ENCODE results near the gene PKHD1.

PKHD1 gene

GRCh38 chr6:51675020-51675921 is 412.1 kb downstream of the PKHD1 start:
- DNase-seq = peak; percentile 46

GRCh38 chr6:51663525-51663924 is 423.9 kb downstream of the PKHD1 start:
- no peak for DNase-seq

- no peak for DNase-seq
These were observed 426.6 kb downstream of the PKHD1 start for GRCh38 chr6:51660767-51661166.

- no peak for DNase-seq
These were observed 429.9 kb downstream of the PKHD1 start for GRCh38 chr6:51657491-51657890.

- no peak for DNase-seq
These were observed 431.9 kb downstream of the PKHD1 start for GRCh38 chr6:51655517-51655916.

- no peak for DNase-seq
These were observed 432.8 kb downstream of the PKHD1 start for GRCh38 chr6:51654647-51655046.

- DNase-seq = no peak
These were observed 436.1 kb downstream of the PKHD1 start for GRCh38 chr6:51651132-51651817.

GRCh38 chr6:51648774-51649173 is 438.6 kb downstream of the PKHD1 start:
- DNase-seq = no peak

GRCh38 chr6:51648236-51648635 is 439.2 kb downstream of the PKHD1 start:
- DNase-seq = no peak

- DNase-seq = no peak
These were observed 443.0 kb downstream of the PKHD1 start for GRCh38 chr6:51644426-51644825.

- DNase-seq = no peak
These were observed 447.4 kb downstream of the PKHD1 start for GRCh38 chr6:51640021-51640420.

- DNase-seq = no peak
These were observed 454.0 kb downstream of the PKHD1 start for GRCh38 chr6:51633424-51633823.

GRCh38 chr6:51630011-51630410 is 457.4 kb downstream of the PKHD1 start:
- no peak for DNase-seq

- no peak for DNase-seq
These were observed 461.0 kb downstream of the PKHD1 start for GRCh38 chr6:51626391-51626790.

- DNase-seq = peak; percentile 29
These were observed 461.8 kb downstream of the PKHD1 start for GRCh38 chr6:51625566-51625965.

- DNase-seq = no peak
These were observed 466.4 kb downstream of the PKHD1 start for GRCh38 chr6:51620971-51621370.

- DNase-seq = no peak
These were observed 468.2 kb downstream of the PKHD1 start for GRCh38 chr6:51619042-51619799.

- peak; percentile 44 for DNase-seq
These were observed 468.9 kb downstream of the PKHD1 start for GRCh38 chr6:51618563-51618962.

- DNase-seq = no peak
These were observed 469.7 kb downstream of the PKHD1 start for GRCh38 chr6:51617751-51618150.

- no peak for DNase-seq
These were observed 471.2 kb downstream of the PKHD1 start for GRCh38 chr6:51616243-51616642.

GRCh38 chr6:51614725-51615124 is 472.7 kb downstream of the PKHD1 start:
- no peak for DNase-seq

- DNase-seq = no peak
These were observed 473.9 kb downstream of the PKHD1 start for GRCh38 chr6:51613558-51613957.

GRCh38 chr6:51608932-51609331 is 478.5 kb downstream of the PKHD1 start:
- no peak for DNase-seq

GRCh38 chr6:51608383-51608782 is 479.0 kb downstream of the PKHD1 start:
- no peak for DNase-seq

All from NCI-H82 (cell line).